Measurements from ENCODE around the gene OSBPL9. TPM values are rescaled to one million over a fixed set of nuclear protein-coding genes. Genes with fewer than 3 reads are reported as not detected.
"Not testable (repeated sequence)": the region's sequence is repeated elsewhere in the genome, so short reads cannot be mapped to it uniquely, and the experiment has no call there.

The OSBPL9 gene
- total RNA-seq, 6 experiments from 2014 or later = 39.8 to 54.2 (median 44.8) TPM

DNA sequence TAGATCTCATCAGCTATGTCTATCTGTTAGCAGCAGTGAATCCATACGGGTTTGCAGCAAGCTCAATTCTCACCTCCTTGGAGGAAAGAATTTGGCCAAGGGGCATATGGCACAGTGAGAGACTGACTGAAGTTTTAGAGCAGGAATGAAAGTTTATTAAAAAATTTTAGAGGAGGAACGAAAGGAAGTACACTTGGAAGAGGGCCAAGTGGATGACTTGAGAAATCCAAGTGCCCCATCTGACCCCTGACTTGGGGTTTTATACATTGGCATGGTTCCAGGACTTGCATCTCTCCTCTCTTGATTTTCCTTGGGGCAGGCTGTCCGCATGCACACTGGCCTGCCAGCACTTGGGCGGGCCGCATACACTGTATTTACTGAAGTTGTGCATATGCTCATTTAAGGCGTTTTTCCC lies 9.2 kb upstream of the OSBPL9 start:
- H3K4me1 Mint-ChIP-seq (ENCODE audit: low read depth) = peaks cover 42% of the 10 kb centered on the region
- DNase-seq = no peak
- no peaks in the 10 kb centered on the region for H3K36me3 Mint-ChIP-seq (ENCODE audit: low read depth)
- TF ChIP-seq, protein P1, sequence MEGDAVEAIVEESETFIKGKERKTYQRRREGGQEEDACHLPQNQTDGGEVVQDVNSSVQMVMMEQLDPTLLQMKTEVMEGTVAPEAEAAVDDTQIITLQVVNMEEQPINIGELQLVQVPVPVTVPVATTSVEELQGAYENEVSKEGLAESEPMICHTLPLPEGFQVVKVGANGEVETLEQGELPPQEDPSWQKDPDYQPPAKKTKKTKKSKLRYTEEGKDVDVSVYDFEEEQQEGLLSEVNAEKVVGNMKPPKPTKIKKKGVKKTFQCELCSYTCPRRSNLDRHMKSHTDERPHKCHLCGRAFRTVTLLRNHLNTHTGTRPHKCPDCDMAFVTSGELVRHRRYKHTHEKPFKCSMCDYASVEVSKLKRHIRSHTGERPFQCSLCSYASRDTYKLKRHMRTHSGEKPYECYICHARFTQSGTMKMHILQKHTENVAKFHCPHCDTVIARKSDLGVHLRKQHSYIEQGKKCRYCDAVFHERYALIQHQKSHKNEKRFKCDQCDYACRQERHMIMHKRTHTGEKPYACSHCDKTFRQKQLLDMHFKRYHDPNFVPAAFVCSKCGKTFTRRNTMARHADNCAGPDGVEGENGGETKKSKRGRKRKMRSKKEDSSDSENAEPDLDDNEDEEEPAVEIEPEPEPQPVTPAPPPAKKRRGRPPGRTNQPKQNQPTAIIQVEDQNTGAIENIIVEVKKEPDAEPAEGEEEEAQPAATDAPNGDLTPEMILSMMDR (IDR thresholded peaks at IDR 0.05) = no peak
- H3K27me3 Mint-ChIP-seq (ENCODE audit: insufficient read depth) = no peaks in the 10 kb centered on the region
- no peak overlapping the region for H3K4me3 Mint-ChIP-seq
- H3K9me3 Mint-ChIP-seq = no peaks in the 10 kb centered on the region
- H3K27ac Mint-ChIP-seq = no peak overlapping the region; the same call in 1 of the 2 replicates

DNA sequence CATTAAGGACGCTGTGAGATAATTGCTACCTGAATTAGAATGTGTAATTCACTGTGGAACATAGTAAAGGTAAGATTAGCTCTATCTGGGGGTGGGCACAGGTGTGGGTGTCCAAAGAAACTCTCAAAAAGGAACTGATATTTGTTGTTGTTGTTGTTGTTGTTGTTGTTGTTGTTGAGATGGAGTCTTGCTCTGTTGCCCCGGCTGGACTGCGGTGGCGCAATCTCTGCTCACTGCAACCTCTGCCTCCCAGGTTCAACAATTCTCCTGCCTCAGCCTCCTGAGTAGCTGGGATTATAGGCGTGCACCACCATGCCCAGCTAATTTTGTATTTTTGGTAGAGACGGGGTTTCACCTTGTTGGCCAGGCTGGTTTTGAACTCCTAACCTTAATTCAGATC lies 6.8 kb upstream of the OSBPL9 start:
- H3K27me3 Mint-ChIP-seq (ENCODE audit: insufficient read depth); H3K27ac Mint-ChIP-seq; DNase-seq; H3K4me3 Mint-ChIP-seq; H3K9me3 Mint-ChIP-seq; H3K36me3 Mint-ChIP-seq (ENCODE audit: low read depth): not testable (repeated sequence)
- peaks cover 53% of the 10 kb centered on the region for H3K4me1 Mint-ChIP-seq (ENCODE audit: low read depth)

DNA sequence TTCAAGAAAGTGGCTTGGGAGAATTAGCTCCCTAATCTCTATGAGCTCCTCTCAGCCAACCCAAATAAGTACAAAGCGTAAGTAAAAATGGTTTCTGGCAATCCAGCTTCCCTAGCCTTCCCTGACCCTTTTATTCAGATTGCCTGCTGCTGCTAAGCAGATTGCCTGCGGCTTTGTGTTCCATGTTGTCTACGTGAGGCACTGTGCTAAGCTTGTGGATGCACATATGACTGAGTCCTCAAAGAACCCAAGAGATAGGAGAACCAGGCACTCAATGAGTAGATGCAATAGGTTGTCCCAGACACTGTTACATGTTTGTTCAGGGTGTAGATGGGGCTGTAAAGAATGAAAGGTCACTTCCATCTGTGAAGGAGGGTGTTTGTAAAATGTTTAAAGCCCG lies 6.3 kb upstream of the OSBPL9 start:
- no peak overlapping the region for H3K27ac Mint-ChIP-seq
- no peaks in the 10 kb centered on the region for H3K9me3 Mint-ChIP-seq
- DNase-seq = no peak
- no peaks in the 10 kb centered on the region for H3K36me3 Mint-ChIP-seq (ENCODE audit: low read depth)
- TF ChIP-seq, protein P1 (IDR thresholded peaks at IDR 0.05) = no peak
- no peak overlapping the region for H3K4me3 Mint-ChIP-seq
- peaks cover 48% of the 10 kb centered on the region for H3K4me1 Mint-ChIP-seq (ENCODE audit: low read depth)
- H3K27me3 Mint-ChIP-seq (ENCODE audit: insufficient read depth) = no peaks in the 10 kb centered on the region

DNA sequence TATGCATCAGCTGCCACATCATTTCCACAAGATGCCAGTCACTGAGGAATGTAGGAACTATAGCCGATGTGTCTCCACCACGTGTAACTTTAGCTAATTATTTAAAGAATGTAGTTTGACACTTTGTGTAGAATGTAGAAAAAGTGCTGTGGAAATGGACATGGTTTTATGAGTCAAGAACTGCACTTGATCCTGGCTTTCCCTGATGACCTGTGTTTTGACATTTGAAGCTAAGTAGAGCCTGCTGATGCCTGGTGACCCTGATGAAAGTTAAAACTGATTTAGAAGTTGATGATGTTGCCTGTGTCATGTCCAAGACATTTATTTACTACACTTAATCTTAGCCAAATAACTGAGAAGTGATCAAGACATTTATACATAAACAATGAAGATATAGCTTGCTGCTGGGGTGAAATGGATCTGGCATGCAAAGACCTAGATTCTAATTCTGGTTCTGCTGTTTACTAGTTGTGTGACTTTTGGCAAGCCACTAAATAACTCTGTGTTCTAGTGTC lies 4.4 kb upstream of the OSBPL9 start:
- Mint-ChIP-seq H3K27me3 (ENCODE audit: insufficient read depth) (peaks cover 2% of the 10 kb centered on the region; the same call in 1 of the 2 replicates), H3K36me3 (ENCODE audit: low read depth) (peaks cover 1% of the 10 kb centered on the region), H3K27ac (no peak overlapping the region), H3K4me3 (no peak overlapping the region), H3K4me1 (ENCODE audit: low read depth) (peaks cover 43% of the 10 kb centered on the region), H3K9me3 (no peaks in the 10 kb centered on the region)
- TF ChIP-seq, protein P1 (IDR thresholded peaks at IDR 0.05) = no peak
- DNase-seq = peak; percentile 6

DNA sequence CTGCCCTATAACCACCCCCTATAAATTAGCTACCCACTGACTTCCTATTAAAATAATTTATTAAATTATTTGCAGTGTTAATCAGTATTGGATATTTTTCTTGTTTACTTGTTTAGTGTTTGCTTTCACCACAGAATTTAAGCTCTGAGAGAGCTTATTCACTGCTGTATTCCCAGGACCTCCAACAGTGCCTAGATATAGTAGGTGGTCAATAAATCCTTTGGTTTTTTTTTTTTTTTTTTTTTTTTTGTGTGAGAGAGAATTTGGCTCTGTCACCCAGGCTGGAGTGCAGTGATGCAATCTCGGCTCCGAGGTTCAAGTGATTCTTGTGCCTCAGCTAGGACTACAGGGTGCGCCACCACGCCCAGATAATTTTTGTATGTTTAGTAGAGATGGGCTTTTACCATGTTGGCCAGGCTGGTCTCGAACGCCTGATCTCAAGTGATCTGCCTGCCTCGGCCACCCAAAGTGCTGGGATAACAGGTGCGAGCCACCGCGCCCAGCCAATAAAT lies 1.1 kb upstream of the OSBPL9 start:
- Mint-ChIP-seq H3K27ac (no peak overlapping the region), H3K9me3 (no peaks in the 10 kb centered on the region), H3K36me3 (ENCODE audit: low read depth) (peaks cover 5% of the 10 kb centered on the region)

DNA sequence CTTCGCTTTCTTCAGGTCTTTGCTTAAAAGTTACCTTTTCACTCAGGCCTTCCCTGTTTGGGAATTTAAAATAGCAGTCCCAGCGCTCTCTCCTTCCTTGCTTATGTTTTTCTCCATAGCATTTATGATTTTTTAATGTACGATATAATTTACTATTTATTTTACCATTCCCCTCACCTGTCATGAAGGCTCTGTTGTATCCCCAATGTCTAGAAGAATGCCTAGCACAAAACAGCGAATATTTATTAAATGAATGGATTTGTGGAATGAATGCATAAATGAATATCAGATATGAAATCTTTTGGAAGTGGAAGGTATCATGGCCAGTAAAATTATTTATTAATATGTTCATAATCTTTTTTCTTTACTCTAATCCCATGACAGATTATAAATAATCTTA lies 402 bp upstream of the OSBPL9 start:
- H3K36me3 Mint-ChIP-seq (ENCODE audit: low read depth) = peaks cover 5% of the 10 kb centered on the region
- no peak overlapping the region for H3K27ac Mint-ChIP-seq
- no peak for DNase-seq
- TF ChIP-seq, protein P1 (IDR thresholded peaks at IDR 0.05) = no peak
- H3K4me1 Mint-ChIP-seq (ENCODE audit: low read depth) = peaks cover 69% of the 10 kb centered on the region
- peaks cover 2% of the 10 kb centered on the region; the same call in 1 of the 2 replicates for H3K27me3 Mint-ChIP-seq (ENCODE audit: insufficient read depth)
- H3K9me3 Mint-ChIP-seq = no peaks in the 10 kb centered on the region
- H3K4me3 Mint-ChIP-seq = peak overlapping the region; percentile 38; the same call in 1 of the 2 replicates

More for the DNA sequence above, 1.1 kb upstream of the OSBPL9 start:
- Mint-ChIP-seq H3K4me3 (peak overlapping the region; percentile 38; the same call in 1 of the 2 replicates), H3K4me1 (ENCODE audit: low read depth) (peaks cover 67% of the 10 kb centered on the region), H3K27me3 (ENCODE audit: insufficient read depth) (peaks cover 2% of the 10 kb centered on the region; the same call in 1 of the 2 replicates)
- TF ChIP-seq, protein P1 (IDR thresholded peaks at IDR 0.05) = no peak
- DNase-seq = no peak

All from HFFc6 (cell line).